Stimulated activated CD8-positive, alpha-beta memory T cell treated with anti-CD3 and anti-CD28 coated beads, Interleukin-4, amount 100 ng/mL, for 4 hours (primary cell): ENCODE data around the gene NHSL1.
A peak's percentile ranks its signal among the peaks of the same experiment; 100 is the strongest.

Experiments used
- DNase-seq, 2 donors: peaks; one replicate each; pipeline ENCODE4 v3.0.0-alpha.2; 2020; ENCODE audit warnings: low read depth in 2 of 2, low spot score in 1 of 2

Gene NHSL1

GRCh38 chr6:138467901-138468300, 31.4 kb downstream of the NHSL1 start:
- DNase-seq: no peak

GRCh38 chr6:138465007-138465645, 34.2 kb downstream of the NHSL1 start:
- no peak for DNase-seq

- no peak for DNase-seq
These were observed 35.2 kb downstream of the NHSL1 start for GRCh38 chr6:138464085-138464484.

GRCh38 chr6:138461647-138462046, 37.6 kb downstream of the NHSL1 start:
- DNase-seq: no peak

- DNase-seq: no peak
These were observed 42.9 kb downstream of the NHSL1 start for GRCh38 chr6:138456401-138456790.

GRCh38 chr6:138455746-138456400, 43.4 kb downstream of the NHSL1 start:
- DNase-seq: no peak

- DNase-seq: peak; percentile 4 to 16
These were observed 44.1 kb downstream of the NHSL1 start for GRCh38 chr6:138454981-138455706.

- no peak for DNase-seq
These were observed 48.3 kb downstream of the NHSL1 start for GRCh38 chr6:138451043-138451442.

GRCh38 chr6:138450445-138450844, 48.8 kb downstream of the NHSL1 start:
- no peak for DNase-seq

- DNase-seq: no peak
These were observed 52.5 kb downstream of the NHSL1 start for GRCh38 chr6:138446821-138447220.

GRCh38 chr6:138443979-138444378, 55.3 kb downstream of the NHSL1 start:
- DNase-seq: no peak

GRCh38 chr6:138442663-138443062, 56.6 kb downstream of the NHSL1 start:
- DNase-seq: no peak

- no peak for DNase-seq
These were observed 57.3 kb downstream of the NHSL1 start for GRCh38 chr6:138441965-138442364.

- DNase-seq: no peak
These were observed 58.4 kb downstream of the NHSL1 start for GRCh38 chr6:138440758-138441357.

- no peak for DNase-seq
These were observed 59.0 kb downstream of the NHSL1 start for GRCh38 chr6:138440296-138440695.

- DNase-seq: no peak
These were observed 59.7 kb downstream of the NHSL1 start for GRCh38 chr6:138439546-138439945.

GRCh38 chr6:138434925-138435324, 64.4 kb downstream of the NHSL1 start:
- no peak for DNase-seq

- no peak for DNase-seq
These were observed 65.2 kb downstream of the NHSL1 start for GRCh38 chr6:138434096-138434495.

GRCh38 chr6:138432063-138432356, 67.3 kb downstream of the NHSL1 start:
- no peak for DNase-seq

GRCh38 chr6:138431256-138432062, 67.8 kb downstream of the NHSL1 start:
- DNase-seq: no peak
